ENCODE results near the gene ARSB.
"Not testable (repeated sequence)": the region's sequence is repeated elsewhere in the genome, so short reads cannot be mapped to it uniquely, and the experiment has no call there.

The ARSB gene

DNA sequence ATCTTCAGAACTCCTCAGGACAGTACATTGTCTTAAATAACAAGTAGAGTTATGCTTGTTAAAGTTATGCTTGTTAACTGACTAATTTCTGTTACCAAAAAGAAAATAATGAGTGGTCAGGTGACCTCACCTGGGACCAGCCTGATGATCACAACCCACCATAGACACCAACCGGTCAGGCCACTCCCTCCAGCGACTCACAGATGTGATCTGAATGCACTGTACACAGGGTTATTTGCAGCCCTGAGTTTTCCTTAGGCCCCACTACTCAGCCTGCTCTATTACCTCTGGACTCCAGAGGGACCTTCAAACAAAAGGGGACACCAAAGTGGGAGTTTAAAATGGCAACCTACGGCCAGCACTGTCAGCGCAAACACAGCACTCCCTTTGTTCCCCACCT lies 55.3 kb downstream of the ARSB start:
- DNase-seq = no peak

- DNase-seq = no peak
These were observed 57.3 kb downstream of the ARSB start for GRCh38 chr5:78927657-78928282.

DNA sequence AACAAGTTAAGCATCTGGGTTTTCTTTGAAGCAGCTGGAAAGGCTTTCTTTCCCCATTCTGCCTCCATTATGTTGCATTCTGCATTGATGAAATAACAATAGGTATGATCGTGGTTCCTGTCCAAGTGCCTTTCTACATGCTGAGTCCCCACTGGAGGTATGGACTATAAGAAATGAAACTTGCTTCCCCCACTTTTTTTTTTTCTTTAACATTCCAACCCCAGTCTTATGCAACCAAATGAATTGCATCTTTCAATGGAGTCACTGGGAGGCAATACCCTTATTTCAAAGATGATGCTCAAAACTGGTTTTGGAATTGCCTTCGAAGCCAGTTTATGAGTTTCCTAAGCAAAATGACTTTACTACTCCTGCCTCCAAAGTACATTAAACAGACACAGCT lies 58.9 kb downstream of the ARSB start:
- DNase-seq = no peak

DNA sequence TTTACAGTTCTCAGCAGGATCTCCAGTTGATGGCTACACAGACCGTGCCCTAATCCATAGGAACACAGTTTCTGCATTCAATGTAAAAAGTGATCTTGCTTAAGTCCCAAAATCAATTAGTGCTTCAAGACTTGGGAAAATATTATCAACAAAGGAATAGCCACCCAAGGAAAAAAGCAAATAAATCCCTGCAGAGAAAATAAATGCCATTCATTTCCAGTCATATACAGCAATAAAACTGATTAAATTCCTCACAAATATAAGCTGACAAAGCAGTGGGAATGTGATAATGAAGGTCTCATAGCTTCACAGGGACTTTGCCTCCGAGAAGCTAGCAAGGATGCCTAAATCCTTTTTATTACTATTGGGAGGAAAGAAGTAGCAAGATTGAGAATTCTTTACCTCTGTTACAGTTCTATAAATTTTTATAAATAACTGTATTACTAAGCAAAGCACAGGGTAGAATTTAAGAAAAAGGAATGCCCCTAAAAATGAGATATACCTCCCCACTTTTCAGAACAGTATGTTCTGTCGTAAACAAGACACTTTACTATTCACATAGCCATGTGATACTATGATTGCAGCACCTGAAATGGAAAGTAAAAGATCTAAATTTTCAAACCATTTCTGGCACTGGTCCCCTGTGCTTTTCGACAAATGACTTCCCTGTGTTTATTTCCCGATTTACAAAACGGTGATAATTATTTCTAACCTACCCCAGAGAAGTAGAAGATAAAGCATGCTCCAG lies 59.8 kb downstream of the ARSB start:
- no peak for DNase-seq

- no peak for DNase-seq
These were observed 61.5 kb downstream of the ARSB start for GRCh38 chr5:78923622-78923970.

DNA sequence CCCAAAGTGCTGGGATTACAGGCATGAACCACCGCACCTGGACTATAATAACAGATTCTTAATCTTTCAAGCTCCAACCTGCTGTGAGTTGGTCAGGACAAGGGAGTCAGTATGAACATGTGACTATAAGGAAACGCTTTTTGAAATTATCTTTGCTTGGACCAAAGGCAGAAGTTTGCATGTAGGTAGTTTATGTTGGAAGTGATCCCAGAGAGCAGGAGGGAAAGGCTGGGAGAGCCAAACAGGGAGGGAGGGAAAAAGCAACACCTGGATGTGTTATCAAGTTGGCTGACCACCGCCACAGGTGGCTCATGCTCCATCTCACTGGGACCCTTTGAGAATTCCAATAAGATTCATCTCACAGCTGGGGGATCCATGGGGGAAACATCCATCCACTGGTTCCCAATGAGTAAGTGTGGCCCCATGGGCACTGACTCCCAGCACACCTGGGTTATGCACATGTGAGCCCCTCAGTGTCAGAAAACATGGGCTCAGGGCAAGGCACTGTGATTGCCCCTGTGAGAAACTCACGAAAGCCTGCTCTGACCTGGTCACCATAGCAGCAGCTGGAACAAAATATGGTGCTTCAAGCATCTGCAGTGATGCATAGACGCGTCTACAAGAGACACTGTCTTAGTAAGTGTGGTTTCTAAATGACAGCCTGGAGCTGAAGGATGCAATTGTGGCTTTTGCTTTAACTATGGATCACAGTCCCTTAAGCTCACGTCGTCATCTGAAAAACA lies 62.1 kb downstream of the ARSB start:
- DNase-seq = no peak

- DNase-seq = no peak
These were observed 64.5 kb downstream of the ARSB start for GRCh38 chr5:78920604-78921003.

- no peak for DNase-seq
These were observed 65.3 kb downstream of the ARSB start for GRCh38 chr5:78919796-78920195.

DNA sequence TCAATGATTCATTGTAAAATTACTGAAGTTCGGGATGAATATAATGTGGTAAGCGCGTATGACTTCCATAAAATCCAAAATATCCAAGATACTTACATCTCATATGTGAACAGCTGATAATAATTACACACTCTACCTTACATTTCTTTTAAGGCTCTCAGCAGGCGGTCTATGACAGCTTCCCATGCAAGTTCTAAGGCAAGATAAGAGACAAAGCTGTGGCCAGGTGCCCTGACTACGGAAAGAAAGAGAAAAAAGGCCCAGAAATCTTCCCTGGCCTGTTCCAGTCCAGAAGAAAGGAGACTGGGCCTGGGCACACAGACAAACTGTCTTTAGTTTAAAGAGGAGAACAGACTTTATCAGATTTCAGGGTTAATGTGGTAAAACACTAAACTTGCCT lies 69.1 kb downstream of the ARSB start:
- DNase-seq = no peak

- no peak for DNase-seq
These were observed 69.9 kb downstream of the ARSB start for GRCh38 chr5:78915170-78915569.

DNA sequence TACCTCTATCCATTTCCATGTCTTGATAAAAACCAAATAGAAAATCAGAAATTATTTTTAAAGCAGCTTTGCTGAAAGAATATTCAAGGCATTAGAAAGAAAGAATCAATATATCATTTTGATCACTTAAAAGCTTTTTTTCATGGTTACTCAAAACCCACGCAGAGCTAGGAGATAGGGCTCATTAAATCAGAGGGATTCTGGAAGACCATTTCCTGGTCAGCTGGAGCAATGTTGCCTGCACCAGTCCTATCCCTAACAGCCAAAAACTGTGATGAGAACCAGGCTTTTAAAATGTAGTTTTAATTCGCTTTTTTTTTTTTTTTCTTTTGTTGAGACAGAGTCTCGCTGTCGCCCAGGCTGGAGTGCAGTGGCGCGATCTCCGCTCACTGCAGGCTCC lies 72.3 kb downstream of the ARSB start:
- DNase-seq = no peak

GRCh38 chr5:78912085-78912771 lies 72.9 kb downstream of the ARSB start:
- DNase-seq = no peak

DNA sequence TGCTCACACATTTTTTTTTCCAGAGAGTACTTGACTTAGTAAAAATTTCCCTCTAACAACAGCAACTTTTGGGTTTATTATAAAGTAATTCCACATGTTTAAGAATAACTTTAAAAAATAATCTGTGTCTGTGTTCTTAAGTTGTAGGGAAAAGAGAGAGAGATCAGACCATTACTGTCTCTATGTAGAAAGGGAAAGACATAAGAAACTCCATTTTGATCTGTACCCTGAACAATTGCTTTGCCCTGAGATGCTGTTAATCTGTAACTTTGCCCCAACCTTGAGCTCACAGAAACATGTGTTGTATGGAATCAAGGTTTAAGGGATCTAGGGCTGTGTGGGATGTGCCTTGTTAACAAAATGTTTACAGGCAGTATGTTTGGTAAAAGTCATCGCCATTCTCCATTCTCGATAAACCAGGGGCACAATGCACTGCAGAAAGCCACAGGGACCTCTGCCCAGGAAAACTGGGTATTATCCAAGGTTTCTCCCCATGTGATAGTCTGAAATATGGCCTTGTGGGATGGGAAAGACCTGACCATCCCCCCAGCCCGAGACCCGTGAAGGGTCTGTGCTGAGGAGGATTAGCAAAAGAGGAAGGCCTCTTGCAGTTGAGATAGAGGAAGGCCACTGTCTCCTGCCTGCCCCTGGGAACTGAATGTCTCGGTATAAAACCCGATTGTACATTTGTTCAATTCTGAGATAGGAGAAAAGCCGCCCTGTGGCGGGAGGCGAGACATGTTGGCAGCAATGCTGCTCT lies 75.7 kb downstream of the ARSB start:
- DNase-seq = not testable (repeated sequence)

DNA sequence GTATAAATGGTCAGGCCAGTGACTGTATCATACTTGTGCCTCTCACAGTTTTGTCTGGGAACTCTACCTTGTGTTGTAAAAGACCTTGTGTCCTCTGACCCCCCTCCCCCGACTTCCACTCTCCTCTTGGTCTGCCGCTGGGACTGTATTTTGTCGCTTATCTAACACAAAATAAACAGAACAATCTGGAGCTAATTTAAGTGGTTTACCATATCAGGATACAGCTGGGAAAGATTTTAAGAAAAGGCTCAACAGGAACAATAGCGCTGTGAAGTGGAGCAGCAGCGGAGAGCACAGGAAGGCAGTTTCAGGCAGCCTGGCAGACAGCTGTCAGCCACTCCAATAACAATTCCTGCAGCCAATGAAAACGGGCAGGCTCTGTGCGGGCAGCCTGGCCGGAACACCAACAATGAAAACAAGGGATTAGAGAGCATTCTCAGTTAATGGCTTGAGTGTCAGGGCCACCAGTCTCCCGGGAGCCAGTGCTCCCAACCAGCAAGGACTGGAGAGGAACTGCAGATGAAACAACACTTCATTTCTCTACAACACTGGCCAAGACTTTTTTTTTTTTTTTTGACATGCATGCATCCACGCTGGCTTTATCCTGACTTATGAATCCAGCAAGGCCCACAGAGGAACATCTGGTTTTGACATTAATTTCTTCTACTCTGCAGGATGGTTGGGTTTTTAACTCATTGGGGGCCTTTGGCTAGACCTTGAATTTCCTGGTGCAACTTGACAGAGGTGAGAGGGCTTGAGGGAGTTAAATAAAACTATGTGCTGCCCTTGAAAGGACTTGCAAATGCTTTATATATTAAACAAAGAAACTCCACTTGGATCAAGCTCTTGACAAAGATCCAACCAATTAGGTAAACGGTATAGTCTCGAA lies 76.7 kb downstream of the ARSB start:
- no peak for DNase-seq

DNA sequence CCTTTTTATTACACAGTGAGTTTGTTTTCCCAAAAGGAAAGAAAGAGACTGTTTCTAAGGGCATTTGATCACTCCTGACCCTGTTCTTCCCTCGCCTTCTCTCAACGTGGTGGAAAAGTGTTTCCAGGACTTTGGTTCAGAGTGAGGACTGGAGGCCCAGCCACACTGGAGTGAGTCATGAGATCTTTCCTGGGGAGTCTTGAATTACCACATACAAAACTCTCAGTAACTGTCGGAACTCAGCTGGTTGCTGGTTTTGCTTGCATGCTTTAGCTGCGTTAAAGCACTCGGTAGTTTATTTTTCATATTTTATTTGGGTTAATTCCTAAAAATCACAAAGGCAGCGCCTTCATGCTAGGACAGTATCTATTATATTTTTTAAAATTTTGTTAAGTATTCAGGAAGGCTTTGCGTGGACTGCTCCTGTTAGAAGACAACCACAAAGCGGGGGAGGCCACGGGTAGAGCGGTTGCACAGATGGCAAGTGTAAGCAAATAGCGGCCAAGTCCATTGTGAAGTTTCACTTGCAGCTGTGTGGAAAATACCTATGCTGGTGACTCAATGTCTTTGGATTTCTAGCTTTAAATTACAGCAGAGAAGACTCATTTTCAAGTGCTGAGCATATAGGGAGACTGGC lies 77.7 kb downstream of the ARSB start:
- DNase-seq = no peak

DNA sequence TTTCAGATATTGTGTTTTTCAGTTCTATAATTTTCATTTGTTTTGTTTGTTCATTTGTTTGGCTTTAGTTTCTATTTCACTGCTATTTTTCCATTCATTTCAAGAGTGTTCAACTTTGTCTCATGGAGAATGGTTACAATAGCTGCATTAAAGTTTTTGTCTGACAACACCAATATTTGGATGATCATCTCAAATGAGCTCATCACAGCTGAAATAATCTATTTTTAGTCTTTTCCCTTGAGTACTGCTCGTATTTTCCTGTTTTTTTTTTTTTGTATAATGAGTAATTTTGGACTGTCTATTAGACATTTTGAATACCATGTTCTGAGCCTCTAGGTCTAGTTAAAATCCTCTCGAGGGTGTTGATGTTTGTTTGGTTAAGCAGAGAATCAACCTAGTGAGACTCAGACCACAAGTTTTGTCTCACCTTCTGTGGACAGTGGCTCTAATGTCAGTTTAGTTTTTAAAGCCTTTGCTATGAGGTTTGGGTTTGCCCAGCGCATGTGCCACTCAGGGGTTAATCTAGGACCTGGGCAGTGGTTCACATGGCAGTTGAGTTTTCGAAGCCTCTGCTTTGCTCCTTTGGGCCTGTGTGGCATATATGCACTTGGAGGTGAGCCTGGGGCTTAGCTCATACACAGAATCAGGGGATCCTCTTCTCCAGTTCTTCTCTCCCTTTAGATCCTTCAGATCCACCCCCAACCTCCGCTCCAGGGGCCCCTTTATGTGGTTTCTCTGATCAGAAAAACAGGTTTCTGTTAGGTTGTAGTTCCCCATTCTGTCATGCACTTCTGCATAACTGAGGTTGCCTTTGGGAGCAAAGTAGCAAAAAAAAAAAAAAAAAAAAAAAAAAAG lies 79.8 kb downstream of the ARSB start:
- DNase-seq = no peak

GRCh38 chr5:78903861-78904260 lies 81.2 kb downstream of the ARSB start:
- DNase-seq = no peak

DNA sequence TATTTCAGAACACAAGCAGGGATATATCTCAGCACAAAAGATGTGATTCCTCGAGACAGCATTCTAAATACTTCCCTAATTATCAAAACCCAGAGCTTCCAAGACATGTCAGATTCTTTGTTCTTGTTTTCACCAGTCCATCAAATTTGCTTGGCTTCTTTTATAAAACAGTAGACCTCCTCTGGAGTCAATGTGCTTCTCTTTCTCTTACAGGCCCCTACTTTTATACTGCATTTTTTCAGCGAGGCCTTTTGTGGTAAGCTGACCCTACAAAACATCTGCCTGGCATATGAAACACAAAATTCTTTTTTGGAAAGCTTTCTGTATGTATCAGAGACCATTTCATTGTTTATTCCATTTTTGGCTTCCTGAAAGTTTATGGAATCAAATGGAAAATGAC lies 81.8 kb downstream of the ARSB start:
- DNase-seq = no peak

GRCh38 chr5:78899922-78900362 lies 85.2 kb downstream of the ARSB start:
- DNase-seq = no peak

DNA sequence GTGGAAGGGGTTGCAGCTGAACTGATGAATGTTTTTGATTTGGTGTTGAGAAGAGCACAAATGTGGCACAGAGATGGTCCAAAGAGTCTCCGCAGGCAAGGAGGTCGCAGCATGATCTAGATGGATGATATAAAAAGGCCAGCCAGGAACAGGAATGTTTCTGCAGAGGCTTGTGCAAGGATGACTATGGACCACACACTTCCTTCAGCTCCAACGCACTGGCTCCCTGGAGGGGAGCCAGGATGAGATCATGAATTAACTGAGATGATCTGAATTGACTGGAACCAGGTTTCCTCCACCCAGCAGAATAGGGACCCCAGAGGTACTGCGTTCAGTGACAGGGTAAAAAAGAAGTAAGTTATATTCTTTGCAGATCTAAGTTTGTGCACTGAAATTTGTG lies 89.0 kb downstream of the ARSB start:
- DNase-seq = no peak

All from GF-D8 (cell line).